HL-60 (cell line): Measurements from ENCODE around the gene ZBTB7C.

Experiments
- DNase-seq, 2 experiments: peaks; one replicate each; pipeline ENCODE4 v3.0.0-alpha.2; 2010 to 2020; ENCODE audit warnings: low read depth in 1 of 2, low spot score in 1 of 2
- H3K27ac ChIP-seq: fragments of 250-450 bp; sonication (Bioruptor Pico); replicated peaks from 2 replicates; pipeline ENCODE4 v1.5.1; 2020; ENCODE audit warnings: mild to moderate bottlenecking, moderate library complexity
- H3K27me3 ChIP-seq: fragments of 250-450 bp; sonication (Bioruptor Pico); 2 replicates; pipeline ENCODE4 v1.5.1; 2021; ENCODE audit warnings: mild to moderate bottlenecking, moderate library complexity; ENCODE audit not compliant: insufficient read depth, poor library complexity, severe bottlenecking
- H3K4me3 ChIP-seq: replicated peaks from 2 replicates; pipeline ENCODE4 v1.5.1; 2011; ENCODE audit warnings: mild to moderate bottlenecking, control low read depth, low read length; ENCODE audit not compliant: insufficient read depth
- CTCF ChIP-seq: IDR thresholded peaks from one replicate; pipeline ENCODE4 v1.5.1; 2011; ENCODE audit warnings: low read length, control low read depth, inconsistent platforms; ENCODE audit not compliant: insufficient read depth
- GABPA ChIP-seq: IDR thresholded peaks from 2 replicates; pipeline ENCODE4 v1.6.1; 2012; ENCODE audit warnings: low read depth
- POLR2AphosphoS5 ChIP-seq: IDR thresholded peaks from 2 replicates; pipeline ENCODE4 v1.6.1; 2012; ENCODE audit warnings: low read depth
- REST ChIP-seq: IDR thresholded peaks from 2 replicates; pipeline ENCODE4 v1.6.1; 2012; ENCODE audit warnings: low read depth; ENCODE audit not compliant: insufficient replicate concordance
- SPI1 ChIP-seq: IDR thresholded peaks from 2 replicates; pipeline ENCODE4 v1.6.1; 2012; ENCODE audit warnings: low read depth, mild to moderate bottlenecking, borderline replicate concordance

Gene ZBTB7C

GRCh38 chr18:48173557-48173956 lies 235.6 kb downstream of the ZBTB7C start:
- no peak for DNase-seq
- no peak overlapping the region for H3K27ac ChIP-seq
- no peak for TF ChIP-seq REST
- no peak for TF ChIP-seq GABPA
- no peak for TF ChIP-seq SPI1
- no peak for TF ChIP-seq CTCF
- TF ChIP-seq POLR2AphosphoS5 = no peak
- H3K27me3 ChIP-seq = no peaks in the 10 kb centered on the region
- H3K4me3 ChIP-seq = no peak overlapping the region

GRCh38 chr18:48172226-48173006 lies 236.8 kb downstream of the ZBTB7C start:
- no peak overlapping the region for H3K27ac ChIP-seq
- H3K27me3 ChIP-seq = no peaks in the 10 kb centered on the region
- no peak for DNase-seq
- no peak for TF ChIP-seq CTCF
- no peak for TF ChIP-seq SPI1
- no peak for TF ChIP-seq REST
- no peak for TF ChIP-seq POLR2AphosphoS5
- no peak for TF ChIP-seq GABPA
- no peak overlapping the region for H3K4me3 ChIP-seq

GRCh38 chr18:48171490-48172188 lies 237.5 kb downstream of the ZBTB7C start:
- no peak overlapping the region for H3K4me3 ChIP-seq
- H3K27me3 ChIP-seq = no peaks in the 10 kb centered on the region
- no peak for TF ChIP-seq POLR2AphosphoS5
- no peak for TF ChIP-seq CTCF
- no peak for TF ChIP-seq REST
- TF ChIP-seq GABPA = no peak
- no peak for TF ChIP-seq SPI1
- DNase-seq = no peak
- no peak overlapping the region for H3K27ac ChIP-seq
